RWPE2 (cell line): ENCODE data around the gene THRB.

ENCODE experiments used
- ATAC-seq: fragments of 200-7000 bp; cut with Tn5 transposase; 3 replicates; pipeline ENCODE4 v1.9.1; 2021; ENCODE audit warnings: low read depth
- DNase-seq: peaks from one replicate; pipeline ENCODE4 v3.0.0-alpha.2; 2020; ENCODE audit warnings: low spot score
- H3K27ac ChIP-seq: fragments of 450-650 bp; 2 replicates; pipeline ENCODE4 v1.5.1; 2017; ENCODE audit warnings: mild to moderate bottlenecking; ENCODE audit not compliant: poor library complexity, severe bottlenecking
- H3K27me3 ChIP-seq: fragments of 250-450 bp; sonication (Bioruptor Pico); 2 replicates; pipeline ENCODE4 v1.5.1; 2021; ENCODE audit warnings: mild to moderate bottlenecking, moderate library complexity; ENCODE audit not compliant: insufficient read depth, poor library complexity, severe bottlenecking
- H3K36me3 ChIP-seq: fragments of 250-450 bp; sonication (Bioruptor Pico); 2 replicates; pipeline ENCODE4 v1.5.1; 2020; ENCODE audit warnings: low read depth, mild to moderate bottlenecking, moderate library complexity
- H3K4me1 ChIP-seq: fragments of 250-450 bp; sonication (Bioruptor Pico); 2 replicates; pipeline ENCODE4 v1.5.1; 2021; ENCODE audit warnings: mild to moderate bottlenecking, moderate library complexity; ENCODE audit not compliant: insufficient read depth, poor library complexity, severe bottlenecking
- H3K4me3 ChIP-seq: fragments of 250-450 bp; sonication (Bioruptor Pico); 2 replicates; pipeline ENCODE4 v1.5.1; 2021; ENCODE audit warnings: mild to moderate bottlenecking, moderate library complexity; ENCODE audit not compliant: severe bottlenecking
- H3K9me3 ChIP-seq: fragments of 250-450 bp; sonication (Bioruptor Pico); 2 replicates; pipeline ENCODE4 v1.5.1; 2021; ENCODE audit warnings: mild to moderate bottlenecking, moderate library complexity; ENCODE audit not compliant: severe bottlenecking
- TF ChIP-seq, protein P1 (sequence below): fragments of 450-650 bp; IDR thresholded peaks from one replicate; pipeline ENCODE4 v1.5.1; 2017; ENCODE audit warnings: mild to moderate bottlenecking, moderate library complexity; ENCODE audit not compliant: poor library complexity, severe bottlenecking

Gene THRB

DNA sequence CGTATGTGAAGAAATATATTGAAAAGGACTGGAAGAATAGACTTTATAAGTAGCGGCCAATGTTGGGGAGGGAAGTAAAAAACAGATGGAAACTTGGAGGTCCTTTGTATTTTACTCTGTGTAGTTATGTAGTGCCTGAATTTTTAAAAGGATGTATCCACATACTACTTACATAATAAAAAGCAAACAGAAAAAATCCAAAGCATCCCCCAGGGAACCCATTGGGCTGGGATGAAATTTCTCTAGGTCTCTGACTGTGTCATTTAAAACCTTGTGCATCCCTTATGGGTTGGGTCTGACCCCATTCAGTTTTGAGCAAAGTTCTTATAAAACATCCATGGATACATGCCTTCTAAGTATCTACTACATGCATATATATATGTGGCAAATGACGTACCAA lies 408.4 kb downstream of the THRB start:
- no peak overlapping the region for H3K4me3 ChIP-seq
- ATAC-seq = no peak
- H3K4me1 ChIP-seq = no peaks in the 10 kb centered on the region

DNA sequence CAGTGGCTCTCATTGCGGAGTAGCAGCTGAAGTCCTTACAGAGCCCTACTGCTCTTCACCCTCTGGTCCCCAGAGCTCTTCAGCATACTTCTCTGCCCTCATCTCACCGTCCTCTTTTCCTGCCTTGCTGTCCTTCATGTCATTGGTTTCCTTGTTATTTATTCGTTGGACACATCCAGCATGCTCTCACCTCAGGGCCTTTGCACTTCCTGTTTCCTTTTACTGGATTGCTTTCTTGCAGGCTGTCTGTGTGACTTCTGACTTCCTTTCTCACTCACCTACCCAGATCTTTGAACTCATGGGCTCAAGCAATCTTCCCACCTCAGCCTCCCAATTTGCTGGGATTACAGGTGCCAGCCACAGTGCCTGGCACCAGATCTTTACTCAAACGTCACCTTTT lies 422.5 kb downstream of the THRB start:
- H3K4me3 ChIP-seq = no peak overlapping the region
- no peaks in the 10 kb centered on the region for H3K27me3 ChIP-seq
- TF ChIP-seq, protein P1, sequence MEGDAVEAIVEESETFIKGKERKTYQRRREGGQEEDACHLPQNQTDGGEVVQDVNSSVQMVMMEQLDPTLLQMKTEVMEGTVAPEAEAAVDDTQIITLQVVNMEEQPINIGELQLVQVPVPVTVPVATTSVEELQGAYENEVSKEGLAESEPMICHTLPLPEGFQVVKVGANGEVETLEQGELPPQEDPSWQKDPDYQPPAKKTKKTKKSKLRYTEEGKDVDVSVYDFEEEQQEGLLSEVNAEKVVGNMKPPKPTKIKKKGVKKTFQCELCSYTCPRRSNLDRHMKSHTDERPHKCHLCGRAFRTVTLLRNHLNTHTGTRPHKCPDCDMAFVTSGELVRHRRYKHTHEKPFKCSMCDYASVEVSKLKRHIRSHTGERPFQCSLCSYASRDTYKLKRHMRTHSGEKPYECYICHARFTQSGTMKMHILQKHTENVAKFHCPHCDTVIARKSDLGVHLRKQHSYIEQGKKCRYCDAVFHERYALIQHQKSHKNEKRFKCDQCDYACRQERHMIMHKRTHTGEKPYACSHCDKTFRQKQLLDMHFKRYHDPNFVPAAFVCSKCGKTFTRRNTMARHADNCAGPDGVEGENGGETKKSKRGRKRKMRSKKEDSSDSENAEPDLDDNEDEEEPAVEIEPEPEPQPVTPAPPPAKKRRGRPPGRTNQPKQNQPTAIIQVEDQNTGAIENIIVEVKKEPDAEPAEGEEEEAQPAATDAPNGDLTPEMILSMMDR = no peak
- no peaks in the 10 kb centered on the region for H3K36me3 ChIP-seq
- DNase-seq (no peak), ATAC-seq (no peak)
- H3K9me3 ChIP-seq = no peaks in the 10 kb centered on the region
- no peaks in the 10 kb centered on the region for H3K4me1 ChIP-seq
- H3K27ac ChIP-seq = no peak overlapping the region

More for the DNA sequence above, 408.4 kb downstream of the THRB start:
- Histone ChIP-seq H3K9me3 (no peaks in the 10 kb centered on the region), H3K27me3 (no peaks in the 10 kb centered on the region), H3K36me3 (no peaks in the 10 kb centered on the region), H3K27ac (no peak overlapping the region)
- no peak for DNase-seq
- TF ChIP-seq, protein P1 = no peak

DNA sequence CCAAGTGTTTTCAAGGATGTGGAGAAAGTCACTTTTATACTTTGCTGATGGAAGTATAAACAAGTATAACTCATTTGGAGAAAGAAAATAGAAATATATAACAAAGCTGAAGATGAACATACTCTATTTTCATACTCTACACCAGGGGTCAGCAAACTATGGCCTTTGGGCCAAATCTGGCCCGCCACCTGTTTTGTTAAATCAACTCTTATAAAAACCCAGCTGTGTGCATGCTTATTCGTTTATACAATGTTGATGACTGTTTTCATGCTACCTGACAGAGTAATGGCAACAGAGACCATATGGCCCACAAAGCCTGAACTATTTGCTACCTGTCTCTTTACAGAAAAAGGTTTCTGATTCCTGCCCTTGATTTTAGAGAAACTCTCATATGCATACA lies 425.6 kb downstream of the THRB start:
- no peaks in the 10 kb centered on the region for H3K9me3 ChIP-seq
- DNase-seq = no peak
- no peak overlapping the region for H3K4me3 ChIP-seq
- 0 out of 3 replicates have a peak, but pooled peaks have one; percentile 31 for ATAC-seq
- TF ChIP-seq, protein P1 = peak; percentile 68
- no peaks in the 10 kb centered on the region for H3K36me3 ChIP-seq
- H3K27me3 ChIP-seq = no peaks in the 10 kb centered on the region
- H3K4me1 ChIP-seq = no peaks in the 10 kb centered on the region
- H3K27ac ChIP-seq = no peak overlapping the region

DNA sequence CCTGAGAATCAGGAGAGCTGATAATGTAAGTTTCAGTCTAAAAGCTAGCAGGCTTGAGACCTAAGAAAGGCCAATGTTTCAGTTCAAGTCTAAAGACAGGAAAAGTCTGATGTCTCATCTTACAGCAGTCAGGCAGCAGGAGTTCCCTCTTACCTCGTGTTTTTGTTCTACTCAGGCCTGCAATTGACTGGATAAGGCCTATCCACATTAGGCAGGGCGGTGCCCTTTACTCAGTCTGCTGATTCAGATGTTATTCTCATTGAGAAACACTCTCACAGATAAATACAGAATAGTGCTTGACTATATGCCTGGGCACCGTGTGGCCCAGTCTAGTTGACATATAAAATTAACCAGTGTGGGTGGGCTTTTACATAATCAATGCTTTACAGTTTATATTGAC lies 427.2 kb downstream of the THRB start:
- H3K27me3 ChIP-seq = no peaks in the 10 kb centered on the region
- peak; percentile 58; the same call in 2 of the 3 replicates for ATAC-seq
- TF ChIP-seq, protein P1 = no peak
- DNase-seq = no peak
- no peak overlapping the region for H3K4me3 ChIP-seq
- no peaks in the 10 kb centered on the region for H3K4me1 ChIP-seq
- no peak overlapping the region for H3K27ac ChIP-seq
- H3K36me3 ChIP-seq = no peaks in the 10 kb centered on the region
- H3K9me3 ChIP-seq = no peaks in the 10 kb centered on the region
